ENCODE data around the gene NOVA2. TPM values are rescaled to one million over a fixed set of nuclear protein-coding genes. Genes with fewer than 3 reads are reported as not detected.

Gene NOVA2
- total and polyA plus RNA-seq, 2 experiments from 2014 or later: 0.08 TPM; not detected in 1

GRCh38 chr19:46018729-46019251, 45.1 kb upstream of the NOVA2 start:
- Histone ChIP-seq H3K4me2 (no peak overlapping the region), H3K4me3 (no peak overlapping the region), H3K79me2 (no peaks in the 10 kb centered on the region), H2AFZ (no peak overlapping the region), H3K36me3 (replicated peaks; ENCODE audit: insufficient read depth, low read depth) (no peaks in the 10 kb centered on the region), H3K9me3 (ENCODE audit: low read depth) (no peaks in the 10 kb centered on the region), H3K27ac (no peak overlapping the region), H3K4me1 (ENCODE audit: insufficient read depth) (peaks cover 10% of the 10 kb centered on the region), H3K9me2 (replicated peaks; ENCODE audit: insufficient read depth) (no peaks in the 10 kb centered on the region), H4K20me1 (ENCODE audit: insufficient read depth, poor library complexity, severe bottlenecking) (peaks cover 15% of the 10 kb centered on the region), H3K27me3 (peaks cover 16% of the 10 kb centered on the region)
- no peak for TF ChIP-seq EZH2 (IDR thresholded peaks at IDR 0.05; ENCODE audit: borderline replicate concordance)
- no peak for TF ChIP-seq EZH2phosphoT487 (IDR thresholded peaks at IDR 0.05; ENCODE audit: low read depth, severe bottlenecking, unreplicated experiment)
- TF ChIP-seq CTCF (IDR thresholded peaks at IDR 0.05; ENCODE audit: poor library complexity): no peak
- 98% methylated on average over 8 of the region's 10 CpGs for WGBS (ENCODE audit: low lambda C conversion rate, missing lambda C conversion rate)
- no peak for DNase-seq (ENCODE audit: low spot score)

GRCh38 chr19:46017874-46018675, 44.4 kb upstream of the NOVA2 start:
- H3K27ac ChIP-seq: no peak overlapping the region
- no peak overlapping the region for H3K4me2 ChIP-seq
- TF ChIP-seq CTCF (IDR thresholded peaks at IDR 0.05; ENCODE audit: poor library complexity): no peak
- TF ChIP-seq EZH2phosphoT487 (IDR thresholded peaks at IDR 0.05; ENCODE audit: low read depth, severe bottlenecking, unreplicated experiment): no peak
- TF ChIP-seq EZH2 (IDR thresholded peaks at IDR 0.05; ENCODE audit: borderline replicate concordance): no peak
- no peaks in the 10 kb centered on the region for H3K9me3 ChIP-seq (ENCODE audit: low read depth)
- H3K36me3 ChIP-seq (replicated peaks; ENCODE audit: insufficient read depth, low read depth): no peaks in the 10 kb centered on the region
- DNase-seq (ENCODE audit: low spot score): no peak
- no peak overlapping the region for H2AFZ ChIP-seq
- peaks cover 15% of the 10 kb centered on the region for H4K20me1 ChIP-seq (ENCODE audit: insufficient read depth, poor library complexity, severe bottlenecking)
- no peaks in the 10 kb centered on the region for H3K9me2 ChIP-seq (replicated peaks; ENCODE audit: insufficient read depth)
- no peaks in the 10 kb centered on the region for H3K79me2 ChIP-seq
- WGBS (ENCODE audit: low lambda C conversion rate, missing lambda C conversion rate): over 99% methylated on average over 15 of the region's 15 CpGs
- peaks cover 10% of the 10 kb centered on the region for H3K4me1 ChIP-seq (ENCODE audit: insufficient read depth)
- peaks cover 23% of the 10 kb centered on the region for H3K27me3 ChIP-seq
- H3K4me3 ChIP-seq: no peak overlapping the region

- H4K20me1 ChIP-seq (ENCODE audit: insufficient read depth, poor library complexity, severe bottlenecking): peaks cover 15% of the 10 kb centered on the region
- TF ChIP-seq EZH2phosphoT487 (IDR thresholded peaks at IDR 0.05; ENCODE audit: low read depth, severe bottlenecking, unreplicated experiment): no peak
- no peak for TF ChIP-seq EZH2 (IDR thresholded peaks at IDR 0.05; ENCODE audit: borderline replicate concordance)
- no peak overlapping the region for H3K4me3 ChIP-seq
- H2AFZ ChIP-seq: no peak overlapping the region
- no peaks in the 10 kb centered on the region for H3K36me3 ChIP-seq (replicated peaks; ENCODE audit: insufficient read depth, low read depth)
- H3K27me3 ChIP-seq: peaks cover 26% of the 10 kb centered on the region
- H3K4me2 ChIP-seq: peak overlapping the region; percentile 98
- 65% methylated on average over 7 of the region's 7 CpGs for WGBS (ENCODE audit: low lambda C conversion rate, missing lambda C conversion rate)
- H3K9me2 ChIP-seq (replicated peaks; ENCODE audit: insufficient read depth): no peaks in the 10 kb centered on the region
- no peaks in the 10 kb centered on the region for H3K9me3 ChIP-seq (ENCODE audit: low read depth)
- H3K4me1 ChIP-seq (ENCODE audit: insufficient read depth): peaks cover 10% of the 10 kb centered on the region
- no peak for DNase-seq (ENCODE audit: low spot score)
- H3K79me2 ChIP-seq: no peaks in the 10 kb centered on the region
- no peak overlapping the region for H3K27ac ChIP-seq
These were observed 43.4 kb upstream of the NOVA2 start for GRCh38 chr19:46017095-46017429.

- H3K4me3 ChIP-seq: peak overlapping the region; percentile 52
- H2AFZ ChIP-seq: peak overlapping the region; percentile 36
- H3K27ac ChIP-seq: no peak overlapping the region
- peak; percentile 94 for DNase-seq (ENCODE audit: low spot score)
- H3K27me3 ChIP-seq: peaks cover 26% of the 10 kb centered on the region
- peak overlapping the region; percentile 98 for H3K4me2 ChIP-seq
- no peaks in the 10 kb centered on the region for H3K9me3 ChIP-seq (ENCODE audit: low read depth)
- peaks cover 10% of the 10 kb centered on the region for H3K4me1 ChIP-seq (ENCODE audit: insufficient read depth)
- TF ChIP-seq EZH2phosphoT487 (IDR thresholded peaks at IDR 0.05; ENCODE audit: low read depth, severe bottlenecking, unreplicated experiment) (no peak), CTCF (IDR thresholded peaks at IDR 0.05; ENCODE audit: poor library complexity) (peak; percentile 87)
- no peaks in the 10 kb centered on the region for H3K79me2 ChIP-seq
- WGBS (ENCODE audit: low lambda C conversion rate, missing lambda C conversion rate): 3% methylated on average over 37 of the region's 48 CpGs
- peaks cover 15% of the 10 kb centered on the region for H4K20me1 ChIP-seq (ENCODE audit: insufficient read depth, poor library complexity, severe bottlenecking)
- H3K36me3 ChIP-seq (replicated peaks; ENCODE audit: insufficient read depth, low read depth): no peaks in the 10 kb centered on the region
- no peaks in the 10 kb centered on the region for H3K9me2 ChIP-seq (replicated peaks; ENCODE audit: insufficient read depth)
These were observed 42.9 kb upstream of the NOVA2 start for GRCh38 chr19:46016426-46017094.

Data from hepatocyte (in vitro differentiated cells).